Measurements from ENCODE around the gene SPAG5.

DNA sequence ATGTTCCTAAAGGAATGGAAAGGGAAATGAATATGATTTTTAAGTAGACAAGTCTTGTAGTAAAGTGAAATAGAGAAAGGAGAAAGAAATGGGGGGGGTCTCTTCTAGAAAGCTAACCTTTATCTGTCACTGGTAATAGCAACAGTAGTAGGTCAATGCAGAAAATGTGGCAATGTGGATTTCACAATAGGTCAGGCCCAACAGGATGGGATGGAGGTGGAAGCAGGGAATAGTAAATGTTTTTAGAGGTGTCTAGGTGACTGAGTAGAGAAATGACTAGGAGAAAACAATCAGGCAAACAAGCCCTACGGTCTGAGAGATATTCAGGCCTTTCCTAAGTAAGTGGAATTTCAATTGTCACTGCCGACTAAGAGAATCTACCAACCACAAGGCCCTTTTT lies 21.2 kb upstream of the SPAG5 start:
- TF ChIP-seq, protein P1, sequence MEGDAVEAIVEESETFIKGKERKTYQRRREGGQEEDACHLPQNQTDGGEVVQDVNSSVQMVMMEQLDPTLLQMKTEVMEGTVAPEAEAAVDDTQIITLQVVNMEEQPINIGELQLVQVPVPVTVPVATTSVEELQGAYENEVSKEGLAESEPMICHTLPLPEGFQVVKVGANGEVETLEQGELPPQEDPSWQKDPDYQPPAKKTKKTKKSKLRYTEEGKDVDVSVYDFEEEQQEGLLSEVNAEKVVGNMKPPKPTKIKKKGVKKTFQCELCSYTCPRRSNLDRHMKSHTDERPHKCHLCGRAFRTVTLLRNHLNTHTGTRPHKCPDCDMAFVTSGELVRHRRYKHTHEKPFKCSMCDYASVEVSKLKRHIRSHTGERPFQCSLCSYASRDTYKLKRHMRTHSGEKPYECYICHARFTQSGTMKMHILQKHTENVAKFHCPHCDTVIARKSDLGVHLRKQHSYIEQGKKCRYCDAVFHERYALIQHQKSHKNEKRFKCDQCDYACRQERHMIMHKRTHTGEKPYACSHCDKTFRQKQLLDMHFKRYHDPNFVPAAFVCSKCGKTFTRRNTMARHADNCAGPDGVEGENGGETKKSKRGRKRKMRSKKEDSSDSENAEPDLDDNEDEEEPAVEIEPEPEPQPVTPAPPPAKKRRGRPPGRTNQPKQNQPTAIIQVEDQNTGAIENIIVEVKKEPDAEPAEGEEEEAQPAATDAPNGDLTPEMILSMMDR (IDR thresholded peaks at IDR 0.05): no peak
- TF ChIP-seq EP300 (IDR thresholded peaks at IDR 0.05) (no peak), POLR2AphosphoS5 (IDR thresholded peaks at IDR 0.05) (no peak)
